Activated T-helper 1 cell treated with anti-CD3 and anti-CD28 coated beads, Interleukin-12 subunit alpha, Interleukin-12 subunit beta, Interleukin-2, Interleukin-4 antibody, amounts not matched to agents 30 ng/mL and 10 ng/mL and 1 ng/mL, durations not matched to agents 14 hours and 24 hours and 36 hours (primary cell): ENCODE results near the gene GOLGA8S. TPM values are rescaled to one million over a fixed set of nuclear protein-coding genes. Genes with fewer than 3 reads are reported as not detected.
"Not testable (repeated sequence)": the region's sequence is repeated elsewhere in the genome, so short reads cannot be mapped to it uniquely, and the experiment has no call there.

ENCODE experiments used
- DNase-seq: peaks from one replicate; pipeline ENCODE4 v3.0.0; 2021; ENCODE audit warnings: low spot score
- H3K27ac Mint-ChIP-seq: one replicate; pipeline ENCODE4 v1.8.0; 2021; ENCODE audit warnings: mild to moderate bottlenecking, mixed read lengths
- H3K27me3 Mint-ChIP-seq: one replicate; pipeline ENCODE4 v1.8.0; 2022; ENCODE audit warnings: mild to moderate bottlenecking, moderate library complexity, mixed read lengths; ENCODE audit not compliant: insufficient read depth
- H3K36me3 Mint-ChIP-seq: one replicate; pipeline ENCODE4 v1.8.0; 2021; ENCODE audit warnings: low read depth, mixed read lengths
- H3K4me1 Mint-ChIP-seq: one replicate; pipeline ENCODE4 v1.8.0; 2021; ENCODE audit warnings: low read depth, mixed read lengths
- H3K4me3 Mint-ChIP-seq: one replicate; pipeline ENCODE4 v1.8.0; 2021; ENCODE audit warnings: mild to moderate bottlenecking, moderate library complexity, mixed read lengths
- H3K9me3 Mint-ChIP-seq: one replicate; pipeline ENCODE4 v1.8.0; 2021; ENCODE audit warnings: mixed read lengths
- intact Hi-C: fragments of 100-400 bp; cut with micrococcal nuclease; formaldehyde crosslinking; loops from one replicate; pipeline ENCODE4 v1.15.1; 2024
- total RNA-seq: library from RNA; stranded (reverse); gene quantifications from 2 replicates; pipeline ENCODE4 v1.2.3, GENCODE V29; 2022

The GOLGA8S gene
- total RNA-seq, 1 donor from 2014 or later, result 0.08 TPM

DNA sequence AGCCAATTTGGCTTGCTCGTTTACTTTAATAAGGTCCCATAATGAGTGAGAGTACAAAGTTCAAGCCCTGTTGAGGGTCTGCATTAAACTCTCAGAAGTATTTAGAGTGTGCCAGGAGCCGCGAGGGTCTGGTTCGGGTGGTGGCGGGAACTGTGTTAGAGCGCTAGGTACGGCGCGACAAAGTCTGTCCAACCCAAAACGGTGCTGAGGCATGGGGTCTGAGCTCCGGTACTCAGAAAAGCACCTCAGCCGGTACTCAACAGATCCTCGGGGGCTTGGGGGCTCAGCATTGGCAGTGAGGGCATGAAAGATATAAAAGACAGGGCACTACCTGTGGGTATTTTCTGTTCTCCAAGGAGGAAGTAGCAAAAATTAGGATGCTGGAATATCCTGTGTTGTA, 24.4 kb downstream of the GOLGA8S start:
- H3K36me3 Mint-ChIP-seq, H3K9me3 Mint-ChIP-seq, H3K27ac Mint-ChIP-seq, H3K4me1 Mint-ChIP-seq, intact Hi-C loops, H3K4me3 Mint-ChIP-seq, H3K27me3 Mint-ChIP-seq, DNase-seq: not testable (repeated sequence)

DNA sequence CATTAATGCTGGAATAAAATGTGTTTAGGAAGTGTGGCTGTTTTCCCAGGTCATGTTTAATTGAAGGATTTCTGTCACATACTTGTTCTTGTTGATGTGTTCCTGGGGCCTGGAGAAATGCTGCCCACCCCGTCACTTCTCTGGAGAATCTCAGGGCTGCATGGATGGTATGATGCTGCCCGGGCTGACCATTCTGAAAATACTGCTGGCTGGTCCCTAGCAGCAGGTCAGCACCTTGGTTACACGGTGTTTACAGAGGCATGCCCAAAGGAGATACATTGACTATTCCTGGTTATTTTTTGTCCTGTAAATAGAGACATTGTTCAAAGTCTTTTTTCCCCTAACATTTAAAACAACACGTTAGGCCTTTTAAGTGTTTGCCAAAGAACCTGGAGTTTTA, 26.2 kb downstream of the GOLGA8S start:
- H3K4me3 Mint-ChIP-seq, result not testable (repeated sequence)

DNA sequence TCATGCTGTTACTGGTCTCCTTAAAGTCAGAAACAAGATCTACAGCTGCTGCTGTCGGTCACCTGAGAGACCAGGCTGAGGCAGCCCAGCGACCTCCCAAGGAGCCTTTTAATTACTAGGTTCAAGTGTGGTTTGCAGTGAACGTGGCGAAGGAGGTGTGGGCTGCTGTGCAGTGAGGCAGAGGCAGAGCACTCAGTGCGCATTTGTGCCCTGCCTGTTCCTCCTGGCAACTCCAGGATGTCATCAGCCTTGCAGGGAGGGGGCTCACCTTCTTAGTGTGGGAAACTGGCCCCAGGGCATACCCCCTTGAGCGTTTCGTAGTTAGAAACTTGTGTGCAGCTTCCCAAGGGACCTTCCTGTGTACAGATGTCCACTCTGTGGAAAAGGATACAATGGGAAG, 26.6 kb downstream of the GOLGA8S start:
- H3K36me3 Mint-ChIP-seq, H3K4me1 Mint-ChIP-seq, DNase-seq: not testable (repeated sequence)

More for the DNA sequence above, 26.2 kb downstream of the GOLGA8S start:
- H3K36me3 Mint-ChIP-seq, H3K4me1 Mint-ChIP-seq, H3K27ac Mint-ChIP-seq, DNase-seq, H3K9me3 Mint-ChIP-seq, intact Hi-C loops, H3K27me3 Mint-ChIP-seq: not testable (repeated sequence)

DNA sequence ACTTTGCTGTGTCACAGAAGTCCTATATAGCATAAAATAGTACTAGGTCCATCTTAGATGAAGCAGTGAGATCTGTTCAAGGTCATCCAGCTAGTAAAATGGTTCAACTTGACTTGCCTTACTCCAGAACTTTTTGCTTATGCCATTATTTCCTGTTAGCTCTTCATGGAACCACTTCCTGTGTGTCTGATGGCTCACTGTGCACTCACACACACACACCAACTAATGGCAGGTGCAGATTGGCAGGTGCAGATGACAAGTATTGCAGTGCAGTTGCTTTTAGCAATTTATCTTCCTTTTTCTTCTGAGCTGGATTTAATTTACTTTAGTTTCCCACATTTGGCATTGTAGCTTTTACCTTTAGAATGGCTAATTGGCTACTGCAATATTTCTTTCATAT, 29.8 kb downstream of the GOLGA8S start:
- H3K4me1 Mint-ChIP-seq, result no peaks in the 10 kb centered on the region
- DNase-seq, result no peak
- H3K27me3 Mint-ChIP-seq, result peaks cover 6% of the 10 kb centered on the region
- intact Hi-C loops, result no loop called here
- no peaks in the 10 kb centered on the region for H3K36me3 Mint-ChIP-seq
- H3K9me3 Mint-ChIP-seq, result no peaks in the 10 kb centered on the region
- H3K4me3 Mint-ChIP-seq, result no peak overlapping the region
- H3K27ac Mint-ChIP-seq, result no peak overlapping the region

More for the DNA sequence above, 26.6 kb downstream of the GOLGA8S start:
- intact Hi-C loops, H3K9me3 Mint-ChIP-seq, H3K4me3 Mint-ChIP-seq, H3K27ac Mint-ChIP-seq, H3K27me3 Mint-ChIP-seq: not testable (repeated sequence)

DNA sequence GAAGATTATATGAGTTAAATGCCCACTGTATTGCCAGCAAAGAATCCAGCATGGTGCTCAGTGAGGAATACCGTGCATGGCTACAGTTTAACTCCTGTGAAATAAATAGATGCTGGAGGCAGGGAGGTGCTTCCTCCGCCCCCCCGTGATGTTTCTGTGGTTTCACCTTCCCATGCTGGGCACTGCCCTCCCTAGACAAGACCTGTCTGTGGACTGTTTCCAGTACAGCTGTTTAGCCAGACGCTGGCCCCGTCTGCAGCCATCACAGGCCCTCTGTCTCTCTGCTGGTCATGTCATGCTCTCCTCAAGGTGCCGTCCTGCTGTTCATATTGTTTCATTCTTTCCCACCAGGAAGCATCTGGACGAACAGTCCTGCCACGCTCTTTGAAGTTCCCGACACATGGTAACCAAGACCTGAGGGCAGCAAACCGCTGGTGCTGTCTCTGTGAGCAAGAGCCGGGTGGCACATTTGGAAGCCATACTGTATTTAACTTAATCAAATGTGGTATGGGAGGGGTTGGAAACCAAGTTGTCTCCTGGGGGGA, 31.4 kb downstream of the GOLGA8S start:
- peaks cover 6% of the 10 kb centered on the region for H3K27me3 Mint-ChIP-seq
- no peak overlapping the region for H3K4me3 Mint-ChIP-seq

DNA sequence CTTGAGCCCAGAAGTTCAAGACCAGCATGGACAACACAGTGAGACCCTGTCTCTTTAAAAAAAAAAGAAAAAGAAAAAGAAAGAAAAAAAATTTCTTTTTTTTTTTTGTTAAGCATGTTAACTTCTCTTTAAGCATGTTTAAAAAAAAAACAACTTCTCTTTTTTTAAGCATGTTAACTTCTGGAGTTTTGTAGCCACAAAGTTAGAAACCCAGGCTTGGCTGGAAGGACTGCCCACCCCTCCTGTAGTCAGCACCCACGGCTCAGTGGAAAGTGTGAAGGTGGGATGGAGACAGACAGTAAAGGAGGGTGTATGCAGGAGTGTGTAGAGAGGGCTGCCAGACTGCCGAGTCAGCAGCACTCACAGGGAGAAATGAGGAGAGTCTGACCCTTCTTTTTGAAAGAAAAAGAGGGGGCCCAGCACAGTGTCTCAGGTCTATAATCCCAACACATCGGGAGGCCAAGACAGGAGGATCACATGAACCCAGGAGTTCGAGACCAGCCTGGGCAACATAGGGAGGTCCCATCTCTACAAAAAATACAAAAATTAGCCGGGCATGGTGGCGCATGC, 33.2 kb downstream of the GOLGA8S start:
- no peaks in the 10 kb centered on the region for H3K9me3 Mint-ChIP-seq
- H3K27me3 Mint-ChIP-seq, result peaks cover 6% of the 10 kb centered on the region
- intact Hi-C loops, result no loop called here
- H3K36me3 Mint-ChIP-seq, result no peaks in the 10 kb centered on the region
- no peak overlapping the region for H3K27ac Mint-ChIP-seq
- DNase-seq, result no peak
- no peaks in the 10 kb centered on the region for H3K4me1 Mint-ChIP-seq
- H3K4me3 Mint-ChIP-seq, result no peak overlapping the region

More for the DNA sequence above, 31.4 kb downstream of the GOLGA8S start:
- no peaks in the 10 kb centered on the region for H3K9me3 Mint-ChIP-seq
- no peak overlapping the region for H3K27ac Mint-ChIP-seq
- H3K36me3 Mint-ChIP-seq, result no peaks in the 10 kb centered on the region
- intact Hi-C loops, result no loop called here
- no peaks in the 10 kb centered on the region for H3K4me1 Mint-ChIP-seq
- no peak for DNase-seq

DNA sequence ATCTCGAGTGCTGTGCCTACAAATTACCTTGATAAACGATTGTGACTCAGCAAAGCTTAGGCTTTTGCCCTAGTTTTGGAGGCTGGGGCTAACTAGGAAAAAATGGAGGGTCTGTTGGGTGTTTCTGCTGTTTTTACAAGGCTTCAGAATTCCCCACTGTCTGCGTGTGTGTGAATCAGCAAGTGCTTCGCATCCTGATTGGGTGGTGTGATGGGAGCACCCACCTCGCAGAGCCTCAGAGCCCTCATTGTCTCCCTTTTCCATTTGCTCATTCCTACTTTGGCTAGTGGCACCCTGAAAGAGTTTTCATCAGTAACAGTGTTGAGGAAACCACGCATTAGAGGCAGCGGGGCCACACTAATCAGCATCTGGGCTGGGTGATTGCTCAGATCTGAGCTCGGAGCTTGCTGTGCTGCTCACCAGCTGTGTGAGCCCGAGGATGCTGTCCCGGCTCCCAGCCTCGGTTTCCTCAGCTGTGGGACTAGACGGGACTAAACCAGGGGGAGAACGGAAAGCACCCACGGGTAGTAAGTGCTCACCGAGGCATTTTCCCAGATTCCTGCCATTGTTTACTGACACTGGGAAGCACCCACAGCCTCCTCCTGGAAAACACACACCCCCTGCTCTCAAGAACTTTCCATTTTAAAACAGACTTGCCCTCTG, 40.6 kb downstream of the GOLGA8S start:
- no peaks in the 10 kb centered on the region for H3K9me3 Mint-ChIP-seq
- no peaks in the 10 kb centered on the region for H3K36me3 Mint-ChIP-seq
- H3K4me3 Mint-ChIP-seq, result no peak overlapping the region
- H3K27ac Mint-ChIP-seq, result no peak overlapping the region
- H3K4me1 Mint-ChIP-seq, result no peaks in the 10 kb centered on the region
- H3K27me3 Mint-ChIP-seq, result no peaks in the 10 kb centered on the region
- no peak for DNase-seq
- intact Hi-C loops, result no loop called here

DNA sequence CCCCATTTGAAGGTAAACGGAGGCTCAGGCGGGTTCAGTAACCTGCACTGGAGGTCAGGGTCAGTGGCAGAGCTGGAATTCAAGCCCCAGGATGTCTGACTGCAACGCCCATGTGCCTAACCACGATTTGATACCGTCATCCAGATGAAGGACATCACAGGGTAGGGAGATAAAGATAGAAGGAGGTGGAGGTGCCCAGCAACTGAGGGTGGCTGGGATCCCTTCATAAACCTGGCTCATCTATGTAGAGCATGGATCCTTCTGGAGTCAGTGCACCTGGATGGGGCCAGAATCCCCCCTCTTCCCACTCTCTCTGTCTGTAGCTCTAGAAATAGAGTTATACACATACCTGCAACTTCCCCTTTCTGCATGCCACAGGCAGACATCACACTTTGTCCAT, 41.3 kb downstream of the GOLGA8S start:
- H3K27ac Mint-ChIP-seq, result no peak overlapping the region
- no peaks in the 10 kb centered on the region for H3K36me3 Mint-ChIP-seq
- no peak overlapping the region for H3K4me3 Mint-ChIP-seq
- intact Hi-C loops, result no loop called here
- H3K27me3 Mint-ChIP-seq, result no peaks in the 10 kb centered on the region
- H3K4me1 Mint-ChIP-seq, result no peaks in the 10 kb centered on the region
- H3K9me3 Mint-ChIP-seq, result no peaks in the 10 kb centered on the region
- no peak for DNase-seq

DNA sequence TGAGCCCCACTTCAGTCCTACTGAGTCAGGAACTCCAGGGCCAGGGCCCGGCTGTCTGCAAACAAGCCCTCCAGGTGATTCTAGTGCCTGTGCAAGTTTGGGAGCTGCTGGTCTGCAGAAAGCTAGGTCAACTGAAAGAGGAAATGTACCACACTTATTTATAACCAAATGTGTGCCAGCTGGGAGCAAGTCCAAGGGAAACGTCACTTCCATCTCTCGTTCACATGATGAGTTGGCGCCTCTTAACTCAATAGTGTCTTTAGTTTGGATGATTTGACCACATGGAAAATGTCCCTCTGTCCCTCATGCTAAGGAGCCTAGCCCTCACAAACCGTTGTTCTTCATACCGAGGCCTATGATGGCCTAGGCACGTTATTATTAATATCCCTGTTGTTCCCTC, 43.2 kb downstream of the GOLGA8S start:
- Mint-ChIP-seq H3K36me3 (no peaks in the 10 kb centered on the region), H3K27me3 (no peaks in the 10 kb centered on the region), H3K9me3 (peaks cover 4% of the 10 kb centered on the region), H3K27ac (no peak overlapping the region), H3K4me3 (no peak overlapping the region), H3K4me1 (no peaks in the 10 kb centered on the region)
- no peak for DNase-seq
- intact Hi-C loops, result no loop called here

DNA sequence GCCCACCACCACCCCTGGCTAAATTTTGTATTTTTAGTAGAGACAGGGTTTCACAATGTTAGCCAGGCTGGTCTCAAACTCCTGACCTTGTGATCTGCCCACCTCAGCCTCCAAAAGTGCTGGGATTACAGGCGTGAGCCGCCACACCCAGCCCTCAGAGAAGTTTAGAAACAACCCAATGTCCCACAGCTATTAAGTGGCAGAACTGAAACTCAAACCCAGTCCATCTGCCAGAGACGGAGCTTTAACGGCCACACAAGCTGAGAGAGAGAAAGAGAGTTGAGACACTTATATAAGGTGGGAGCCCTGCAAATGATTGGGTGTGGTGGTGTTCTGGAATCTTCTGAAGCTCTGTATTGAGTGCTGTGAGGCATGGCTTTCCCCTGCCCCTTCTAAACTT, 43.8 kb downstream of the GOLGA8S start:
- DNase-seq, H3K36me3 Mint-ChIP-seq, H3K4me3 Mint-ChIP-seq, H3K9me3 Mint-ChIP-seq, H3K27me3 Mint-ChIP-seq, intact Hi-C loops, H3K4me1 Mint-ChIP-seq, H3K27ac Mint-ChIP-seq: not testable (repeated sequence)

DNA sequence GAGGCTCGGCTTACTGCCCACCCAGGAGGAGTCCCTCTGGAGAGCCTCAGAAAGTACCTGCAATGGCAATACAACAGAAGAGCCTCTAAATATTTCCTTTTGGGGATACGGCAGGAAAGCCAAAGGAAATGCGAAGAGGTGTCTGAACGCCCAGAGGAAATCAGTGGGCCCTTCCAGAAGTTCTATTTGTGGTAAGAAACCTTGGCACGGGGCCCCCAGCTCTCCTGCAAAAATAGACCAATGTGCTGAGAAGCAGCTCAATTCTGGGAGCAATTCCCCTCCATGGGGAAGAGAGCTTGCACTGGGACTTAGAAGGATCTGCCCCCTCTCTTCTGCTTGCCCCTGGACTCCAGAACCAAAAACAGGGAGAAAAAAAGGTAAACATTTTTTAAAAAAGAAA, 44.7 kb downstream of the GOLGA8S start:
- intact Hi-C loops, H3K4me3 Mint-ChIP-seq, H3K4me1 Mint-ChIP-seq, H3K27me3 Mint-ChIP-seq, H3K36me3 Mint-ChIP-seq, H3K27ac Mint-ChIP-seq, H3K9me3 Mint-ChIP-seq, DNase-seq: not testable (repeated sequence)

DNA sequence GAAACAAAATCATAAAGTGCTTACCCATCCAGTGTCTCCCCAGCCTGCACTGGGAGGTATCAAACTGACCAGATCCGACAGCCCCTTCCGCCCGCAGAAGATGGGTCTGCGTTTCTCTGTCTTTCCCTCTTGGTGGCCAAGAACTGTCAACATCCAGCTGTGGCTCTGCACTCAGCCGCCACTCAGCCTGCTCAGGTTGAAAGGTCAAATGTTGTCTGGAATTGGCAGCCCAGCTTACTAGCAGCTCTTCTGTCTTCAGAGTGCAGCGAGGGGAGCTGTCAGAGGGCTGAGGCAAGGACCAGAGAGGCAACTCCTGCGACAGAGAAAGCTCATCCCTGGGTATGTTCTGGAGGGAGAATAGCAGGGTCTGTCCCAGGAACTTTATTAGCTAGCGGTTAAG, 47.1 kb downstream of the GOLGA8S start:
- H3K36me3 Mint-ChIP-seq, result no peaks in the 10 kb centered on the region
- H3K27ac Mint-ChIP-seq, result no peak overlapping the region
- intact Hi-C loops, result no loop called here
- H3K27me3 Mint-ChIP-seq, result no peaks in the 10 kb centered on the region
- H3K9me3 Mint-ChIP-seq, result peaks cover 9% of the 10 kb centered on the region
- H3K4me1 Mint-ChIP-seq, result no peaks in the 10 kb centered on the region
- H3K4me3 Mint-ChIP-seq, result no peak overlapping the region
- DNase-seq, result no peak

DNA sequence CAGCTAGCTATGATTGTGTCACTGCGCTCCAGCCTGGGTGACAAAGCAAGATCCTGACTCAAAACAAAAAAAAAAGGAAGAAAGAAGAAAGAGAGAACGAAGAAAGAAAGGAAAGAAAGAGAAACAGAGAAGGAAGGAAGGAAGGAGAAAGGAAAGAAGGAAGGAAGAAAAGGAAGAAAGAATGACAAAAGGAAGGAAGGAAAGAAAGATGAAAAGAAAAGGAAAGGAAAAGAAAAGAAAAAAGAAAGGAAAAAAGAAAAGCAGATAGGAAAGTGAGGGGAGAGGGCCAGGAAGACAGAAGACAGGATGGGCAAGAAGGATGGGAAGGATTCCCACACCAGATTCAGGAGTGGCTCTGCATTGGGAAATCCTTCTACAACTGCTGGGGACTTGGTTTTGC, 47.6 kb downstream of the GOLGA8S start:
- no peak overlapping the region for H3K27ac Mint-ChIP-seq
- no peak for DNase-seq
- no peaks in the 10 kb centered on the region for H3K27me3 Mint-ChIP-seq
- no peaks in the 10 kb centered on the region for H3K36me3 Mint-ChIP-seq
- peaks cover 14% of the 10 kb centered on the region for H3K9me3 Mint-ChIP-seq
- H3K4me1 Mint-ChIP-seq, result no peaks in the 10 kb centered on the region
- H3K4me3 Mint-ChIP-seq, result no peak overlapping the region
- intact Hi-C loops, result no loop called here
